Thyroid gland (tissue), 4 donors: ENCODE measurements around the gene GDF15.

Experiments
- POLR2A ChIP-seq, 2 donors: fragments of 450-650 bp; IDR thresholded peaks; one replicate each; pipeline ENCODE4 v1.6.1; 2017; ENCODE audit warnings: antibody characterized with exemption in 2 of 2, mild to moderate bottlenecking in 2 of 2, moderate library complexity in 1 of 2
- TF ChIP-seq, protein P1 (sequence below), 6 experiments: fragments of 200-600 bp in 3 of 6; fragments of 450-650 bp in 3 of 6; sonication (generic) in 3 of 6; IDR thresholded peaks; one replicate each; pipeline ENCODE4 v1.5.1; 2016 to 2019; ENCODE audit warnings: antibody characterized with exemption in 6 of 6, mild to moderate bottlenecking in 2 of 6, inconsistent platforms in 1 of 6, moderate library complexity in 1 of 6

GRCh38 chr19:18418029-18418482, 32.1 kb downstream of the GDF15 start:
- TF ChIP-seq, protein P1, sequence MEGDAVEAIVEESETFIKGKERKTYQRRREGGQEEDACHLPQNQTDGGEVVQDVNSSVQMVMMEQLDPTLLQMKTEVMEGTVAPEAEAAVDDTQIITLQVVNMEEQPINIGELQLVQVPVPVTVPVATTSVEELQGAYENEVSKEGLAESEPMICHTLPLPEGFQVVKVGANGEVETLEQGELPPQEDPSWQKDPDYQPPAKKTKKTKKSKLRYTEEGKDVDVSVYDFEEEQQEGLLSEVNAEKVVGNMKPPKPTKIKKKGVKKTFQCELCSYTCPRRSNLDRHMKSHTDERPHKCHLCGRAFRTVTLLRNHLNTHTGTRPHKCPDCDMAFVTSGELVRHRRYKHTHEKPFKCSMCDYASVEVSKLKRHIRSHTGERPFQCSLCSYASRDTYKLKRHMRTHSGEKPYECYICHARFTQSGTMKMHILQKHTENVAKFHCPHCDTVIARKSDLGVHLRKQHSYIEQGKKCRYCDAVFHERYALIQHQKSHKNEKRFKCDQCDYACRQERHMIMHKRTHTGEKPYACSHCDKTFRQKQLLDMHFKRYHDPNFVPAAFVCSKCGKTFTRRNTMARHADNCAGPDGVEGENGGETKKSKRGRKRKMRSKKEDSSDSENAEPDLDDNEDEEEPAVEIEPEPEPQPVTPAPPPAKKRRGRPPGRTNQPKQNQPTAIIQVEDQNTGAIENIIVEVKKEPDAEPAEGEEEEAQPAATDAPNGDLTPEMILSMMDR (IDR thresholded peaks at IDR 0.05), result no peak
- no peak for TF ChIP-seq POLR2A (IDR thresholded peaks at IDR 0.05)
